Hematopoietic multipotent progenitor cell (in vitro differentiated cells): ENCODE results near the gene ZNF23. TPM values are rescaled to one million over a fixed set of nuclear protein-coding genes. Genes with fewer than 3 reads are reported as not detected.
A peak's percentile ranks its signal among the peaks of the same experiment; 100 is the strongest.

Source experiments
- DNase-seq, 3 donors: peaks; one replicate each; pipeline ENCODE4 v3.0.0-alpha.2; 2011 to 2015; ENCODE audit warnings: low read depth in 2 of 3, low spot score in 2 of 3
- total RNA-seq: library from RNA; depleted of rRNA; stranded (reverse); fragments of >200 nt; gene quantifications from one replicate; pipeline ENCODE4 v1.2.3, GENCODE V29; 2012

ZNF23 gene
- total RNA-seq, 1 donor = 4.8 TPM

GRCh38 chr16:71428883-71429282 lies 33.2 kb downstream of the ZNF23 start:
- no peak for DNase-seq

GRCh38 chr16:71428385-71428784 lies 33.7 kb downstream of the ZNF23 start:
- DNase-seq = no peak

GRCh38 chr16:71426880-71427615 lies 35.0 kb downstream of the ZNF23 start:
- no peak for DNase-seq

- peak in 2 of 3 donors; percentile 40 to 64 for DNase-seq
These were observed 35.8 kb downstream of the ZNF23 start for GRCh38 chr16:71426069-71426879.

- DNase-seq = no peak
These were observed 36.3 kb downstream of the ZNF23 start for GRCh38 chr16:71425746-71426068.

- DNase-seq = no peak
These were observed 37.4 kb downstream of the ZNF23 start for GRCh38 chr16:71424626-71425025.

- DNase-seq = no peak
These were observed 38.2 kb downstream of the ZNF23 start for GRCh38 chr16:71423865-71424264.

GRCh38 chr16:71423016-71423415 lies 39.0 kb downstream of the ZNF23 start:
- DNase-seq = no peak

GRCh38 chr16:71421911-71422310 lies 40.1 kb downstream of the ZNF23 start:
- peak in 2 of 3 donors; percentile 26 to 56 for DNase-seq

GRCh38 chr16:71414038-71414437 lies 48.0 kb downstream of the ZNF23 start:
- DNase-seq = no peak

- no peak for DNase-seq
These were observed 48.7 kb downstream of the ZNF23 start for GRCh38 chr16:71413341-71413740.

GRCh38 chr16:71412270-71413160 lies 49.5 kb downstream of the ZNF23 start:
- peak; percentile 52 to 78 (median 55) for DNase-seq

GRCh38 chr16:71410146-71410545 lies 51.9 kb downstream of the ZNF23 start:
- DNase-seq = no peak

GRCh38 chr16:71409011-71409775 lies 52.9 kb downstream of the ZNF23 start:
- no peak for DNase-seq

- DNase-seq = no peak
These were observed 53.5 kb downstream of the ZNF23 start for GRCh38 chr16:71408536-71408935.

GRCh38 chr16:71407731-71408130 lies 54.3 kb downstream of the ZNF23 start:
- peak in 2 of 3 donors; percentile 26 to 69 for DNase-seq

GRCh38 chr16:71406724-71407123 lies 55.3 kb downstream of the ZNF23 start:
- DNase-seq = no peak

GRCh38 chr16:71406316-71406715 lies 55.7 kb downstream of the ZNF23 start:
- DNase-seq = no peak

GRCh38 chr16:71404364-71404763 lies 57.7 kb downstream of the ZNF23 start:
- no peak for DNase-seq

GRCh38 chr16:71402674-71403073 lies 59.4 kb downstream of the ZNF23 start:
- no peak for DNase-seq
